HG03103 (cell line): Measurements from ENCODE around the gene AK8.

Experiments
- ATAC-seq: cut with Tn5 transposase; IDR thresholded peaks from one replicate; pipeline ENCODE4 v1.9.1; 2021; ENCODE audit warnings: low read depth; ENCODE audit not compliant: unreplicated experiment

The AK8 gene

DNA sequence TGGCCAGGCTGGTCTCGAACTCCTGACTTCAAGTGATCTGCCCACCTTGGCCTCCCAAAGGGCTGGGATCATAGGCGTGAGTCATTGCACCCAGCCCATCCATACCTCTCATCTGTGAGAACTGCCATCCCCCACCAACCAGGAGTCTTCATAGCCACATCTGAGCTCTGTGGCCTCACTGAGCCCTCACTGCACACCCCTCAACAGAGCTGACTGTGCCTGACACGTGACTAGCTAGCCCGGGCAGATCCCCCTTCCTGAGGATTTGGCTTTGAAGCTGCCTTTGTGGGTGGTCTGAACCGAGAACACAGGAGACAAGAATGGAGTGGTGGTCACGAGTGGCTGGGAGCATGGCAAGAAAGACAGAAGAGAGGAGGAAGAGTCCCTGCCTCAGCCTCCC lies 15.6 kb downstream of the AK8 start:
- no peak for ATAC-seq

DNA sequence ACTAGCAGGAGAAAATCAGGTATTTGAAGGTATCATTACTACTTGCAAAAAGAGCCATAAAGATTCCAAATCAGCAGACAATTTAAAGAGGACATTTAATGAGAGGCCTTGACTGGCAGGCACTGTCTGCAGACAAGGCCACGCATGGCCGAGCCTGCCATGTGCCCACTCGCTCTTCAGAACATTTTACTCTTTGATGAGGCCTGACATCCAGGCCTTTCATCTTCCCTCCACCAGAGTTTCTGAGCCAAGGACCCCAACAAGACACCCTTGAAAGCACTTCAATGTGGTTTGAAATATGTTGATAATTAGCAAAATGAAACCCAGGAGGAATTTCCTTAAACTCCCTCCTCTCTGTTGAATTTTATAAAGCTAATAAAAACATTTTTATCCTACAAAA lies 16.4 kb downstream of the AK8 start:
- ATAC-seq: no peak

DNA sequence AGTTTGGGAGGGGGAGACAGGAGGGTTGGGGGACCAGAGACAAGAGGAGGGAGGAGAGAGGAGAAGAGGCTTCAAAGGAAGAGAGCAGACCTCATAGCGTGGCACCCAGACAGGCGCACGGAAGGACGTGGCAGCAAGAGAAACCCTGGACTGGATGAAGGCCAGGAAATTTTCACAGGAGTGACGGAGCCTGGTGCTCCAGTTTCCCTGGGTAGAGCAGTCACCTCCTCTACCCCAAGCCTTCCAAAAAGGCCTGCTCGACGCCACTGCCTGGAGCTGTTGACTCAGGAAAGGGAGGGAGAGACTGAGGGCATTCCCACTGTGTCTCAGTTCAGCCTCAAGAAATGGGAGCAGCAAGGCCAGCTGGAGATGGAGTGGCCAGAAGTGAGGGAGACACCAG lies 19.3 kb downstream of the AK8 start:
- no peak for ATAC-seq

DNA sequence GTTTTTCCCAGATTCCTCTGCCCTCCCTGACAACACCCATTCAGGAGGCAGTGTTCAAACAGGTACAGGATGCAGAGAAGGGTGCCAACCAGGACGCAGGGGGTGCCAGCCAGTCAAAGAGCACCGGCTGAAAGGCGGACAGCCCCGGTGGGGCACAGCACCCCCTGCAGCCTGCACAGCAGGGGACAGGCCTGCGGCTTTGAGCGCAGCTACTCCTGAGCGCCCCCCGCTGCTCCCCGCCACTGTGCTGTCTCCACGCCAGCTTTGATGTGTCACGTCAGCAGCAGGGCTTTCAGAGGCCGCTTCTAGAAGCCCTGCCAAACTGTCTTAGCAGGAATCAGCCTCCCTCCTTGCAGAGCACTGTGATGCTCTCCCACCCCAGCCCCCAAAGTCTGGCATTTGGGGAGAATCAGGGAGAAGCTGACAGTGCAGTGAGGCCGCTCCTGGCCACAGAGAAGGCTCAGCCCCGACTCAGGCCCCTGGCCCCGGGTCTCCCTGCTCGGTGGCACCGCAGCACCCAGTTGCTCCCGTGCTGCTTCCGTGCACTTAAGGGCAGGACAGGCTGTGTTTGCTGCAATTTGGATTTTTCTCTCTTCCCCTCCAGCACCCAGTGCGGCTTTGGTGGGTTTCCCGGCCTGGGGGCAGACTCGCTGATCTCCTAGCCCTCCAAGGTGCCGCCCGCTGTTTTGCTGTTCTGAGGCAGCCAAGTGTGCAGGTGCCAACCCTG lies 20.3 kb downstream of the AK8 start:
- no peak for ATAC-seq

DNA sequence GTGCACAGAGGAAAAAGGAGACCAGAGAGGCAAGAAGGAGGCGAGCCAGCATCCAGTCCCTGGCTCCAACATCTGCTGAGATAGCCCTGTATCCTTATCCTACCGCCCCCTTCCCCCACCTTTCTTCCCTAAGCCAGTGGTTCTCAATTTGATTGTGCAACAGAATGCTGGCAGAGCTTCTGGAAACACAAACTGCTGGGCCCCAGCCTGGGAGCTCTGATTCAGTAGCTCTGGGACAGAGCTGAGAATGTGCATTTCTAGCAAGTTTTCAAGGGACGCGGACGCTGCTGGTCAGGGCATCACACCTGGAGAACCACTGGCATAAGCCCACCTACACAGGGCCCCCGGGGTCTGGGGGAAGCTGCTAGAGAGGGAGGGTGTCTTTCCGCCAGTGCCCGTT lies 21.1 kb downstream of the AK8 start:
- no peak for ATAC-seq

DNA sequence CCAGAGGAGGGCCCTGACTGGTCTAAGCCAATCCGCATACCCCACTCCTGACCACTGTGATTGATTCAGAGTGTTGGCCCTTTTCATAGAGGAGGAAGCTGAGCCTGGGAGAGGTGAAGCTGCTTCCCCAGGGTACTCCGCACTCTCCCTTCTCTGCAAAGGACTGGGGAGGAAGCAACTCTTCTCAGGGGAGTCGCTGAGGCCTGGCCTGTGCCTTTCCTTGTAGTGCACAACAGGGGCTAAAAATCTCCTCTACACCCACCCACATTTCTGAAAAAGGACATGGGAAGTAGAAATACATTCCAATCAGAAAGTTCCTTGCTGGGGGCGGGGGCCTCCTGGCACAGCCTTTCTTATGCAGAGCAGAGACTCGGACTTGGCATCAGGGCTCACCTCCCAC lies 22.2 kb downstream of the AK8 start:
- no peak for ATAC-seq

DNA sequence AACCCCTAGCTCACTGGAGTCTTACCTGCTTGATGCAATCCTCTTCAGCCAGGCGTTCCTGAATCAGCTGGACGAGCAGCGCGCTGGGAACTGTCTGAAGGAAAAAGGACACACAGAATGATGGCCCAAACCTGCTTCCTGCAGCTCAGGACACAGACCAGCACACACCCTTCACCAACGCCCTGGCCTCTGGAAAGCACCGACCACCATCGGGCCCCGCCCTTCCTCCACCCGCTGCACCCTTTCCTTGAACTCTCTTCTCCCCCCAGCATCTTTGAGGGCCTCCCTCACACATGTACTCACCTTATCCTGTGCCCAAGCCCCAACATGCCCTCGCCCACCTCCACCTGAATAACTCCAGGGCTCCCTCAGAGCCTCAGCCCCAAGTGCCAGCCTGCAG lies 23.3 kb downstream of the AK8 start:
- no peak for ATAC-seq

DNA sequence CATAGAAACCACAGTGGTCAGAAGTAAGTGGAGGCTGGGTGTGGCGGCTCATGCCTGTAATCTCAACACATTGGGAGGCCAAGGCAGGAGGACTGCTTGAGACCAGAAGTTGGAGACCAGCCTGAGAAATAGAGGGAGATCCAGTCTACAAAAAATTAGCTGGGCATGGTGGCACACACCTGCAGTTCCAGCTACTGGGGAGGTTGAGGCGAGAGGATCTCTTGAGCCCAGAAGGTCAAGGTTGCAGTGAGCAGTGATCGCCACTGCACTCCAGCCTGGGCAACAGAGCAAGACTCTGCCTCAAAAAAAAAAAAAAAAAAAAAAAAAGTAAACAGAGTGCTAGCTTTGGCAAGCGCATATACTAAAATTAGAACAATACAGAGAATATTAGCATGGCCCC lies 24.6 kb downstream of the AK8 start:
- no peak for ATAC-seq

DNA sequence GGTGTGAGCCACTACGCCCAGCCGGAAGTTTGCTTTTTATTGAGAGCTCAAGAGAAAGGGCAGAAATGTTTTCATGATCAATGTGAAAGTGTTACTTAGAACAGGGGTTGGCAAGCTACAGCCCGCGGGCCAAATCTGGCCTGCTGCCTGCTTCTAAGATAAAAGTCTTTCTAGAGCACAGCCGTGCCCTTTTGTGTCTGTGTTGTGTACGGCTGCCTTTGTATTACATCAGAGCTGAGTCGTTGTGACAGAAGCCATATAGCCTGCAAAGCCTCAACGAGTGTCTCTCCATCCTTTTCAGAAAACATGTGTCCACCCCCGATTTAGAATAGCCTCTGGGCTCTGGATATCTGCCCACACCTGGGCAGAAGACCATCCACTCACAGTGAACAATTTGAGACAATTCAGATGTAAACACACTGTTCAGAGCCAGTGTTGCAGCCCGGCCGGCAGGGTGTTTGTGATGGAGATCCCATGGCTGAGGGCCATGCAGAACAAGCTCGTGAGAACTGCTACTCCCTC lies 28.8 kb downstream of the AK8 start:
- ATAC-seq: no peak

DNA sequence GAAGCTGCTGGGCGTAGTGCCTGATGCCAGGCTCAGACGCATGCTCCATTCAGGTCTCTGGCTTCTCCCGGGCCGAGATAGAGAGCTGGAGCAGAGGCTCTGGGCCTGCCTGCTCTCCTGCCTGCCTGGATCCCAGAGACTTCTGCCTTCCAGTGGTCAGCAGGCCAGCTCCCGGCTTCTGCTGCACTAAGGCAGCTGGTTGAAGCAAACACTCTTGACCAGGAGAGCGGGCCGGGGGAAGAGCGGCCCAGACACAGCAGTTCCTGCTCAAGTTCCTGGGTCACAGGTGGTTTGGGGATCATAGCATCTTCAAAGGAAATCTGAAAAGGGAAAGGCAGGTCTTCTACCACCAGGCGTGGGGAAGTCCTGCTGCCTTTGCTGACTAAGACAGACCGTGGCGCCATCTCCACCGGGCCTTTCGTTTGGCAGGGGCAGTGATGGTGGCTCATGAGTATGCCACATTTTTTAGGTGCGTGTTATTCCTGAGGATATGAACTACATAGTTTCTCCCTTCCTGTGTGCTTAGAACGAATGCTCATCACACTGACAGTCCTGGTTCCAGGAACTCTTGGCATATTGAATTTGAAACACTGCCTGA lies 31.1 kb downstream of the AK8 start:
- no peak for ATAC-seq

DNA sequence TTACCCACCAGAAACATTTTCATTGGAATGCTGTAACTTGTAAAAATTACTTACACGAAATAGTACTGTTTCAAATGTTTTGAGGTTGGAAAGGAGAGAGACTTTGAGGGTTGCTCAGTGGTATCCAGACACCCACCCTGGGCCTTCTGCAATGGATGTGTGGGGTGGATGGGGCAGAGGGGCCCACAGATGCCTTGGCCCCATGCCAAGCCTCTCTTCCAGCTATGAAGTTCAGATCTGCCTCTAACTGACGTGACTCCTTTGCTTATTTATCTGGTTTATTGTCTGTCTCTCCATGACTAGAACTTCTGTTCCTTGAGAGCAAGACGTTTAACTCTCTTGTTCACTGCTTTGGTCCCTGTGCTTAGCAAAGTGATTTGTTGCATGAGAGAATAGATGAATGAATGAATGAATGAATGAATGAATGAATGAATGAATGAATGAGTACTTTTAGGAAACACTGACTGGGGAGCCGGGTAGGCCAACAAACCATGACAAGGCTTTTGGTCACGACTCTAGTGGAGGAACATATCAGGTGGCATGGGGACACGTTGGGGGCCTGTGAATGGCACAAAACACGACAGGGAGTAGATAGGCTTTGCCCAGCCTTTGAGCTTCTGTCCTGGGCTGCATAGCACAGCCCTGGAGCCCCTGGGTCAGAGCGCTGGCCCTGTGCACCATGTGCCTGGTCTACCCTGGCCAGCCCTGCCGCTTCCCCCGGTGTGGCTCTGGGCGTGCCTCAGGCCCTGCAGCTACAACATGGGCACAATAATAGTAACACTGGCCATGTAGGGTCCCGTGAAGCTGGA lies 31.8 kb downstream of the AK8 start:
- ATAC-seq: no peak

DNA sequence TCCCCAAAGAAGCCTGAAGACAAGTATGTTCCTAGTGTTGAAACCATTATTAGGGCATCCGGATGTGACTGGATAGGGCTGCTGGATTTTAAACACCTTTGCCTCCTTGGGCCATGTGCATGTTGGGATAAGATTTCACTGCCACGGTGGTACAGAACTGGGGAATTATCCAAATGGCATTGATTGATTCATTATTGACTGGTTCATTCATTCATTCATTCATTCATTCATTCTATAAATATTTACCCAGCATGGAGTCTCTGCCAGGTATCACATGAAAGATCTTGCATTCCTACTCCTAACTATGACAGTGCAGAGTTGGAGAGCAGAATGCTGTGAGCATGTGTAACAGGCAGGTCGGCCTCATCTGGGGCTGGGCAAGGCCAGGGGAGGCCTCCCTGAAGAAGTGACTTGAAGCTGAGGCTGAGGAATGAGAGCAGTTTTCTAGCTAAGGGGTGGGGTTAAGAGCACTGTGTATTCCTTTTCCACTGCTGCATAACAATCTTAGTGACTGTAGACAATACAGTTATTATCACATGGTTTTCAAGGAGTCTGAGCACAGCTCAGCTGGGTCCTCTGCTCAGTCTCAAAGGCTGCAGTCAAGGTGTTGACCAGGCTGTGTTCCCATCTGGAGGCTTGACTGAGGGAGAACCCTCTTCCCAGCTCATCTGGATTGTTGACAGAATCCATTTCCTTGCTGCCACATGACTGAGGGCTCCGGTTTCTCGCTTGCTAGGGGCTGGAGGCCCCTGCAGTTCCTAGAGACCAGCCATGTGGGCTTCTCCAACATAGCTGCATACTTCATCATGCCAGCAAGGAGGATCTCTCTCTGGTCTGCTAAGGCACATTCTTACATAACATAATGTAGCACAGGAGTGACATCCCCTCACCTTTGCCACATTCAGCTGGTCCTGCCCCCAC lies 35.7 kb downstream of the AK8 start:
- ATAC-seq: no peak

DNA sequence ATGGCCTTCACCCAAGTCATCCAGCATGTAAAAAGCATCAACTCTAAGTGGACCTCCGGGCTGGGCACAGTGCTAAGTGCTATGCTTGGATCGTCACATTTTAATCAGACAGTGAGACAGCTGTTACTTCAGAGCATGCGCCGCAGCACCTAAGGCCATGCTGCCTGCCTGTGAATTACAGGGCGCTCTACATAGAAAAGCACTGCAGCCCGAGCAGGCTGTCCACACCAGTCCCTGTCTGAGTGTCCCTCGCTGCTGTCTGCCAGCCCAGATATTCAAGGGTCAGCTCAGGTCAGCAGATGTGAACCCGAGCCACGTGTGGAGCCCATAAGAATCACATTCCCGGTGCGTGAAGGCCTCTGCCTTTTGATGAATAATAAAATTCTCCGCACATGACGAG lies 37.1 kb downstream of the AK8 start:
- no peak for ATAC-seq

DNA sequence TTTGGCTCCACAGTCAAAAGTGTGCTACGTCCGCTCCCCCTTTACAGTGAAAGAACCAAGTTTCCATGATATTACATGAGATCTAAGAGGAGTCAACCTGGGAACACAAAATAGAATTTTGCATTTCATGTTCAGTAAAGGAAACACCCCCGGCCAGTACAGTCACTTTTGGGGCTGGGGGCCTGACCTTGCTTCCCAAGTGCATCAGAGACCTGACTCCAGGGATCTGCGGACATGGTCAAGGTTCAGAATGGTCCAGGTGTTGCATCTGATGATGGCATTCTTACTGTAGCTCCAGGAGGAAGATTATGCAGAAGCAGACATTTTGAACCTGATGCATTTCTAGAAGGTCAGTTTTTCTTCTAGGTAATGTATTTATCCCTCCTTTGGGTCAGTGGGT lies 39.8 kb downstream of the AK8 start:
- ATAC-seq: no peak

DNA sequence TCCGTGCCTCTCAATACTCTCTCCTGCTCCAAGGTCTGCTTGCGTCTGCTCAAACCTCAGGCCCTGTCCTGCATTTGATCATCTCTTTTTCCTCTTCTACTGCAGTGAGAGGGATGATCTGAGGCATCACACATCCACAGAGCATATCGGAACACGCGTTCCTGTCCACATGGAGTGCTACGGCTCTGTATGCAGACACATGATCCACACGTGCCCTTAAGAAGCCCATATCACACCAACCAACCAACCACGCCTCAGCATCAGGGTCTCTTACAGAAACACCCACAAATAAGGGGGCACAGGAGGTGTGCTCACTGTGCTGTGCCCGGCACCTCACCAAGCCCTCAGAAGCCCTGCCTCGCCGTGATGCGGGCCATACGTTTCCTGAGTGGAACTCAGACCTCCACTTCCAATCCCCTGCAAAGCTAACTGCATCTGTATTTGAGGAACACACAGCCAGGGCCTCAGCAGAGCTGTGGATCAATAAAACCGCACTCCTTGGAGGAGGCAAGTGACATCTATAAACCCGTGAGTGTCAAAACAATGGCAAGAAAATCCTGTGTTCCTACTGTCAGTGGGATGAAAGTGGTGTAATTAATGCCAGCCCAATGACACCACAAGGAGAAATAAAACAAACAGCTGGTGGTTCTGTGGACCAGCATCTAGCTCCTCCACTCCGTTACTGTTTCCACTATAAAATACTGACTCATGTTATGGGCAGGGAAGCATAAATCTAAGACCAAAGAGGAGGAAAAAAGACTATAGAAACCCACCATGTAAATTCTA lies 40.4 kb downstream of the AK8 start:
- no peak for ATAC-seq

DNA sequence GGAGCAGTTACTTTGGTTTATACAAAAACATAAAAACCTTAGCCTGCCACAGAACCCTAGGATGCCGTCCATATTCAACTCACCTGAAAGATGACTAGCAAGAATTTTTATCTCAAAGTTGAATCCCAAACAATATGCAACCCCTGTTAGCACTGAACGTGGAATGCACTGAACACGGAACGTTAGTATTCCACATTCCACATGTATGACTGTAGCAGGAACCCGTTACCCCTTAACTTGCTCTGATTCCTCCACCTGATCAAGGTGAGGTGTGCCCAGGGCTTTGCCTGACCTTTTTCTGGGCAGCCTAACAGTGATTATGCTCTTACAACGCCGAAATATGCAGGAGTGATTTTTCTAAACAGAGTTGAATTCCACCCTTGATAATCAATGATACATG lies 43.7 kb downstream of the AK8 start:
- no peak for ATAC-seq

DNA sequence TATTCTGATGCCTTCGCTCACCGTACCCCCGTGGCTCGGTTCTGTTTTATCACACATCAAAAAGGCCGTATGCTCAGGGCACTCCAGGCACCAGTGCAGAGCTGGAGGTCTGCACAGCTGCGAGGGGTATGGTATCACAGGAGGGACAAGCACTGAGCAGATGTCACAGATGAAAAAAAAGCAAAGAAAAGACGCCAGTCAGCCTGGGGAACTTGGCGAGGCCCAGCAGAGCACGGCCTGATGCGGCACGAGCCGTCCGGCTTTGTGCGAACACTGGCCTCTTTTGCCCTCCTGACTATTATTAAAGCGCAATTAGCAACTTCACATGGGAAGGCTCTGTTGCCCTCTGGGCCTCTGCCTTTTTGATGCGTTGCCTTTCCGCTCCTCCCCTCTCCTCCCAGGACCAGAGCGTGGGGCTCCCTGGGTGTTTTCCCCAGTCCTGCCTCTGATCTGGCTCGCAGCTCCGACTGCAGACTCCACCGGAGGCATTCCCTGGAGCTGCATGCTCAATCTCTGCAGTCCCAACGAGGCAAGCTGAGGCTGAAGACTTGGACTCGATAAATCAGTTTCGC lies 44.4 kb downstream of the AK8 start:
- ATAC-seq: no peak

DNA sequence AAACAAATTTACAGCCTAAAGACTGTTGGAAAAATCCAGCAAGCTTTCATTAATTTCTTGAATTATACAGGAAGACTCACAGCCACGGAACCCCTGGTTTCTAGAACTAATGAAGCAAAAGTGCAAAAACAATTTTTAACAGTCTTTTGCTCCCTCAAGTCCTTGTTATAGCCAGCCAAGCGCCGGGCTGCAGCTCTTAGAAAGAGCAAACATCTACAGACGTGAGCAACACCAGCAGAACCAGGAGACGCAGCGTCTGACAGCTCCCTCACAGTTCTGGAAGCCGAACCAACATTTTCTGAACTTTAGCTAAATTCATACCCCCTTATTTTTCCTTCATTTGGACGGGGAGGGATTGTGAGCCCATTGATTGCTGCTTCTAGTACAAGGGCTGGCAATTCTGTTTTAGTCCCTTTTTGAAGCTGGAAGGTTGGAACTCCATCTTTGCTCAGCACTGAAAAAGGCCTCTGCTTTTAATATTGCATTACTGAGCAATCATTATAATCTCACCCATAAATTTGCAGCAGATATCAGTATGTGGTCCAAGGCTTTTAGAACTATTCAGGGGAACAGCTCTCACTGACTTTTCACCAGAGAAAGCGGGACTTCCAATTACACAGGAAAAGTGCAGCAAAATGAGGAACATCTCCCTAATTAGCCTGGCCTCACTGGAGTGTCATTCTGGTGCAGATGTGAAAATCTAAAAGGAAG lies 45.8 kb downstream of the AK8 start:
- no peak for ATAC-seq

DNA sequence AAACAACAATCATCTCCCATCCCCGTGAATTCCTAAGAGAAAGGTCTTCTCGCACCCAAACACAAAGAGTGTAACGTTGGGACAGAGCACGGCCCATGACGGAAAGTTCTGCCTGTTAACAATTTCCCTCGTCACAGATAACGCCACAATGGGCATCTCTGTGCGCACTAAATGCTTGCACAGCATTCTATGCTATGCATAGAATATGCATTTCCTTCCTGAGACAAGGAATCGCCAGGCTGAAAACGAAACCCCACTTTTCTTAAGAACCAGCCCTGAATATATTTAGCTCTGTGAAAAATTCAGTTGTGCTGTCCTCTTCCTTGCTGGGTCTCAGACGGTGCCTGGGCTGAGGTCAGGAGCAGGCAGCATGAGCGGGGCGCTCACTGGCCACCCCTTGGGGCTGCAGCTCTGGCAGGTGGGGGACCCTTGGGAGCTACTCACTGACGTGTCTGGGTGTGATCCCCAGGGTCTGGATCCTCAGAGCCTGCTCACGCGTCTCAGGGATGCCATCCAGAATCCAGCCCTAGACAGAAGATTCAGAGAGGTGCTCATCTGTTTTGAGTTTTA lies 49.8 kb downstream of the AK8 start:
- no peak for ATAC-seq
